K562 (cell line): ENCODE results near the gene CTXND1.

Source experiments
- MEF2A ChIP-seq: IDR thresholded peaks from 2 replicates; pipeline ENCODE4 v1.6.1; 2011; ENCODE audit warnings: low read depth, mild to moderate bottlenecking, low read length, moderate library complexity; ENCODE audit not compliant: control insufficient read depth
- SPI1 ChIP-seq: IDR thresholded peaks from 2 replicates; pipeline ENCODE4 v1.6.1; 2011; ENCODE audit warnings: low read depth, low read length, control low read depth, borderline replicate concordance

- TF ChIP-seq MEF2A = no peak
- TF ChIP-seq SPI1 = no peak
These were observed 71.5 kb downstream of the CTXND1 start for GRCh38 chr15:80180468-80180867.
